HEK293 (cell line): Measurements from ENCODE around the gene ENDOD1.

Experiments
- CTCF ChIA-PET: fragments of 350-600 bp; formaldehyde crosslinking; extraction: SDS; loops from one replicate; lab custom pipeline; 2021; ENCODE audit warnings: antibody characterized with exemption; lab: Yijun Ruan, JAX
- POLR2A ChIA-PET: fragments of 300-600 bp; formaldehyde crosslinking; extraction: SDS; loops from one replicate; lab custom pipeline; 2020; ENCODE audit warnings: antibody characterized with exemption, inconsistent platforms; lab: Yijun Ruan, JAX
- H3K27ac ChIP-seq: fragments of 200-500 bp; sonication (Bioruptor generic); 2 replicates; pipeline ENCODE4 v1.5.1; 2014; ENCODE audit warnings: low read depth, low read length, control low read depth, inconsistent platforms; ENCODE audit errors: extremely low read depth
- H3K36me3 ChIP-seq, 2 experiments: fragments of 200-500 bp in 1 of 2; sonication (Bioruptor generic) in 1 of 2; 1 replicate in 1 of 2; 2 replicates in 1 of 2; pipeline ENCODE4 v1.5.1; 2014 to 2017; ENCODE audit warnings: inconsistent platforms in 2 of 2, low read length in 2 of 2; ENCODE audit not compliant: control insufficient read depth in 2 of 2, insufficient read depth in 1 of 2
- H3K4me1 ChIP-seq: fragments of 200-500 bp; sonication (Bioruptor generic); 2 replicates; pipeline ENCODE4 v1.5.1; 2014; ENCODE audit warnings: mild to moderate bottlenecking, low read length, inconsistent platforms; ENCODE audit not compliant: control insufficient read depth, insufficient read depth
- H3K4me3 ChIP-seq: 2 replicates; pipeline ENCODE4 v1.5.1; 2011; ENCODE audit warnings: low read depth, mild to moderate bottlenecking, control low read depth, low read length, moderate library complexity
- H3K9me3 ChIP-seq: fragments of 200-500 bp; sonication (Bioruptor generic); 2 replicates; pipeline ENCODE4 v1.5.1; 2014; ENCODE audit warnings: low read depth, low read length, inconsistent platforms; ENCODE audit not compliant: control insufficient read depth, insufficient read depth
- EGR2 ChIP-seq: fragments of 450-650 bp; formaldehyde crosslinking; IDR thresholded peaks from 2 replicates; pipeline ENCODE4 v1.5.1; 2016; ENCODE audit warnings: low read depth, missing biosample characterization, missing genetic modification characterization
- KLF10 ChIP-seq: fragments of 450-650 bp; IDR thresholded peaks from 2 replicates; pipeline ENCODE4 v1.5.1; 2018; ENCODE audit warnings: missing biosample characterization, mild to moderate bottlenecking, missing genetic modification characterization
- OSR2 ChIP-seq: fragments of 450-650 bp; formaldehyde crosslinking; IDR thresholded peaks from 2 replicates; pipeline ENCODE4 v1.5.1; 2016; ENCODE audit warnings: missing biosample characterization, missing genetic modification characterization
- SCRT2 ChIP-seq: fragments of 450-650 bp; formaldehyde crosslinking; IDR thresholded peaks from 2 replicates; pipeline ENCODE4 v1.5.1; 2016; ENCODE audit warnings: missing biosample characterization, missing genetic modification characterization
- SP2 ChIP-seq: fragments of 450-650 bp; formaldehyde crosslinking; IDR thresholded peaks from 2 replicates; pipeline ENCODE4 v1.5.1; 2016; ENCODE audit warnings: missing biosample characterization, missing genetic modification characterization
- WT1 ChIP-seq: fragments of 450-650 bp; formaldehyde crosslinking; IDR thresholded peaks from 2 replicates; pipeline ENCODE4 v1.5.1; 2016; ENCODE audit warnings: missing biosample characterization, missing genetic modification characterization
- ZBTB20 ChIP-seq: fragments of 450-650 bp; formaldehyde crosslinking; IDR thresholded peaks from 2 replicates; pipeline ENCODE4 v1.5.1; 2016; ENCODE audit warnings: missing biosample characterization, missing genetic modification characterization
- ZBTB8A ChIP-seq: fragments of 450-650 bp; formaldehyde crosslinking; IDR thresholded peaks from 2 replicates; pipeline ENCODE4 v1.5.1; 2016; ENCODE audit warnings: missing biosample characterization, missing genetic modification characterization
- ZEB2 ChIP-seq: fragments of 450-650 bp; formaldehyde crosslinking; IDR thresholded peaks from 2 replicates; pipeline ENCODE4 v1.5.1; 2016; ENCODE audit warnings: missing biosample characterization, missing genetic modification characterization
- ZIC2 ChIP-seq: fragments of 450-650 bp; formaldehyde crosslinking; IDR thresholded peaks from 2 replicates; pipeline ENCODE4 v1.5.1; 2016; ENCODE audit warnings: missing biosample characterization, missing genetic modification characterization
- ZNF169 ChIP-seq: fragments of 450-650 bp; formaldehyde crosslinking; IDR thresholded peaks from 2 replicates; pipeline ENCODE4 v1.5.1; 2016; ENCODE audit warnings: missing biosample characterization, missing genetic modification characterization
- ZNF211 ChIP-seq: fragments of 450-650 bp; formaldehyde crosslinking; IDR thresholded peaks from 2 replicates; pipeline ENCODE4 v1.5.1; 2016; ENCODE audit warnings: low read depth, missing biosample characterization, missing genetic modification characterization
- ZNF350 ChIP-seq: fragments of 450-650 bp; formaldehyde crosslinking; IDR thresholded peaks from 2 replicates; pipeline ENCODE4 v1.5.0; 2017; ENCODE audit warnings: missing biosample characterization, mild to moderate bottlenecking, missing genetic modification characterization
- ZNF366 ChIP-seq: fragments of 450-650 bp; formaldehyde crosslinking; conservative IDR thresholded peaks from 2 replicates; pipeline ENCODE4 v1.5.1; 2016; ENCODE audit warnings: missing biosample characterization, missing genetic modification characterization
- ZNF426 ChIP-seq: fragments of 450-650 bp; formaldehyde crosslinking; IDR thresholded peaks from 2 replicates; pipeline ENCODE4 v1.5.1; 2017; ENCODE audit warnings: missing biosample characterization, missing genetic modification characterization, mild to moderate bottlenecking, inconsistent platforms, moderate library complexity
- ZNF433 ChIP-seq: fragments of 450-650 bp; formaldehyde crosslinking; IDR thresholded peaks from 2 replicates; pipeline ENCODE4 v1.5.1; 2016; ENCODE audit warnings: missing biosample characterization, missing genetic modification characterization, low read depth
- ZNF521 ChIP-seq: fragments of 450-650 bp; formaldehyde crosslinking; IDR thresholded peaks from 2 replicates; pipeline ENCODE4 v1.5.1; 2017; ENCODE audit warnings: missing biosample characterization, mild to moderate bottlenecking, missing genetic modification characterization
- ZNF530 ChIP-seq: fragments of 450-650 bp; formaldehyde crosslinking; IDR thresholded peaks from 2 replicates; pipeline ENCODE4 v1.5.1; 2016; ENCODE audit warnings: low read depth, missing biosample characterization, missing genetic modification characterization
- ZNF549 ChIP-seq: fragments of 450-650 bp; IDR thresholded peaks from 2 replicates; pipeline ENCODE4 v1.5.1; 2018; ENCODE audit warnings: missing biosample characterization, missing genetic modification characterization, mild to moderate bottlenecking, inconsistent platforms, moderate library complexity
- ZNF580 ChIP-seq: fragments of 450-650 bp; formaldehyde crosslinking; IDR thresholded peaks from 2 replicates; pipeline ENCODE4 v1.5.1; 2016; ENCODE audit warnings: missing biosample characterization, missing genetic modification characterization
- ZNF626 ChIP-seq: fragments of 450-650 bp; sonication (Bioruptor Pico); formaldehyde crosslinking; IDR thresholded peaks from 2 replicates; pipeline ENCODE4 v1.5.1; 2018; ENCODE audit warnings: missing biosample characterization, missing genetic modification characterization, inconsistent platforms
- ZNF692 ChIP-seq: fragments of 450-650 bp; formaldehyde crosslinking; IDR thresholded peaks from 2 replicates; pipeline ENCODE4 v1.5.1; 2016; ENCODE audit warnings: missing biosample characterization, missing genetic modification characterization
- ZNF701 ChIP-seq: fragments of 450-650 bp; formaldehyde crosslinking; IDR thresholded peaks from 2 replicates; pipeline ENCODE4 v1.5.1; 2016; ENCODE audit warnings: missing biosample characterization, missing genetic modification characterization
- ZSCAN18 ChIP-seq: fragments of 450-650 bp; formaldehyde crosslinking; IDR thresholded peaks from 2 replicates; pipeline ENCODE4 v1.5.1; 2016; ENCODE audit warnings: missing biosample characterization, missing genetic modification characterization
- TF ChIP-seq, protein P1 (sequence below): fragments of 450-650 bp; formaldehyde crosslinking; IDR thresholded peaks from 2 replicates; pipeline ENCODE4 v1.5.1; 2016; ENCODE audit warnings: missing biosample characterization, missing genetic modification characterization, low read depth

ENDOD1 gene

GRCh38 chr11:95076981-95077380 is 12.7 kb upstream of the ENDOD1 start (continued):
- TF ChIP-seq ZNF433 (tag by site-specific recombination) (no peak), ZNF580 (tag by site-specific recombination) (no peak), ZNF366 (tag by site-specific recombination) (no peak), ZNF521 (tag by site-specific recombination) (no peak)

DNA sequence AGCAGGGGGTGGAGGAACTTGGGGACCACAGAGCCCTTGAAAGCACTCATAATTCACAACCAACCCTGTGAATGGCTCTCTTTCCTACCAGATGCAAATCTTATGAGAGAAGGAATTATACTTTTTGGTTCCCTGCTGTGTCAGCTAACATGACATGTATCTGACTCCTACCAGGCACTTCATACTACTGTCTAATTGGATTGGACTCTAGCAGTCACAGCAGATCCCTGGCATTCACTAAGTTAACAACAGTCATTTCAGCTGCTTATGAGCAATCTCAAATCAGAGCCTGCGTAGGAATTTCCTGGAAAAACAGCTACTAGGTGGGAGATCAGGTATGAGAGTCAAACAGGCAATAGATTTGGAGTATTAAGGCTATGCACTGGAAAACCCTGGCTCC is 11.1 kb upstream of the ENDOD1 start:
- no peak for TF ChIP-seq ZNF350 (tag by site-specific recombination)
- 0 out of 2 replicates have a peak, but pooled peaks have one; percentile 24 for TF ChIP-seq OSR2 (tag by site-specific recombination)
- no peak for TF ChIP-seq KLF10 (tag by site-specific recombination)
- TF ChIP-seq ZIC2 (tag by site-specific recombination) = 0 out of 2 replicates have a peak, but pooled peaks have one; percentile 8
- TF ChIP-seq ZNF530 (tag by site-specific recombination) = no peak
- ChIA-PET POLR2A (no interaction called here), CTCF (interaction anchor here (1.0 kb wide), 1 partner anchor 10 kb away, joined by 3 read pairs; no protein-coding TSS in a partner anchor)
- Histone ChIP-seq H3K4me3 (no peak overlapping the region), H3K9me3 (no peaks in the 10 kb centered on the region), H3K4me1 (no peaks in the 10 kb centered on the region; the same call in 1 of the 2 replicates), H3K27ac (no peak overlapping the region), H3K36me3 (no peaks in the 10 kb centered on the region)

- Histone ChIP-seq H3K4me3 (no peak overlapping the region), H3K27ac (no peak overlapping the region), H3K4me1 (no peaks in the 10 kb centered on the region; the same call in 1 of the 2 replicates), H3K36me3 (no peaks in the 10 kb centered on the region), H3K9me3 (no peaks in the 10 kb centered on the region)
- TF ChIP-seq, protein P1, sequence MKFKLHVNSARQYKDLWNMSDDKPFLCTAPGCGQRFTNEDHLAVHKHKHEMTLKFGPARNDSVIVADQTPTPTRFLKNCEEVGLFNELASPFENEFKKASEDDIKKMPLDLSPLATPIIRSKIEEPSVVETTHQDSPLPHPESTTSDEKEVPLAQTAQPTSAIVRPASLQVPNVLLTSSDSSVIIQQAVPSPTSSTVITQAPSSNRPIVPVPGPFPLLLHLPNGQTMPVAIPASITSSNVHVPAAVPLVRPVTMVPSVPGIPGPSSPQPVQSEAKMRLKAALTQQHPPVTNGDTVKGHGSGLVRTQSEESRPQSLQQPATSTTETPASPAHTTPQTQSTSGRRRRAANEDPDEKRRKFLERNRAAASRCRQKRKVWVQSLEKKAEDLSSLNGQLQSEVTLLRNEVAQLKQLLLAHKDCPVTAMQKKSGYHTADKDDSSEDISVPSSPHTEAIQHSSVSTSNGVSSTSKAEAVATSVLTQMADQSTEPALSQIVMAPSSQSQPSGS (tag by site-specific recombination) = no peak
- TF ChIP-seq ZEB2 (tag by site-specific recombination) (no peak), ZNF350 (tag by site-specific recombination) (no peak), ZNF211 (tag by site-specific recombination) (no peak), ZNF521 (tag by site-specific recombination) (no peak), ZBTB20 (tag by site-specific recombination) (peak; percentile 51), EGR2 (tag by site-specific recombination) (no peak), ZNF549 (tag by site-specific recombination) (no peak)
- POLR2A ChIA-PET = interaction anchor here (1.1 kb wide), 1 partner anchor 14 kb away, joined by 3 read pairs; no protein-coding TSS in a partner anchor
- CTCF ChIA-PET = interaction anchor here (1.0 to 3.6 kb wide), 3 partner anchors 10 to 12 kb away, joined by 3 to 24 read pairs (median 3); no protein-coding TSS in a partner anchor
These were observed 8.6 kb upstream of the ENDOD1 start for GRCh38 chr11:95081010-95081409.

GRCh38 chr11:95081412-95081811 is 8.2 kb upstream of the ENDOD1 start:
- H3K9me3 ChIP-seq = no peaks in the 10 kb centered on the region
- H3K27ac ChIP-seq = no peak overlapping the region
- H3K4me1 ChIP-seq = no peaks in the 10 kb centered on the region; the same call in 1 of the 2 replicates
- no peak overlapping the region for H3K4me3 ChIP-seq
- CTCF ChIA-PET = interaction anchor here (1.0 to 3.6 kb wide), 2 partner anchors 10 to 12 kb away, joined by 3 to 24 read pairs; no protein-coding TSS in a partner anchor
- no peaks in the 10 kb centered on the region for H3K36me3 ChIP-seq
- POLR2A ChIA-PET = no interaction called here
- TF ChIP-seq ZNF350 (tag by site-specific recombination) = no peak
- TF ChIP-seq SCRT2 (tag by site-specific recombination) = no peak
- TF ChIP-seq ZSCAN18 (tag by site-specific recombination) = no peak
- TF ChIP-seq ZNF626 (tag by site-specific recombination) = no peak
- TF ChIP-seq WT1 (tag by site-specific recombination) = no peak
- no peak for TF ChIP-seq ZNF692 (tag by site-specific recombination)
- TF ChIP-seq ZNF366 (tag by site-specific recombination) = no peak
- no peak for TF ChIP-seq ZBTB8A (tag by site-specific recombination)
- TF ChIP-seq ZNF169 (tag by site-specific recombination) = no peak
- no peak for TF ChIP-seq ZNF211 (tag by site-specific recombination)
- TF ChIP-seq SP2 (tag by site-specific recombination) = no peak
- TF ChIP-seq ZNF701 (tag by site-specific recombination) = no peak
- TF ChIP-seq ZNF426 (tag by site-specific recombination) = no peak
